ENCODE results near the gene NUDT15. TPM values are rescaled to one million over a fixed set of nuclear protein-coding genes. Genes with fewer than 3 reads are reported as not detected.

The NUDT15 gene
- total and polyA plus RNA-seq, 4 donors: 8.6 to 15.4 (median 10.9) TPM

- TF ChIP-seq CTCF (IDR thresholded peaks at IDR 0.05; ENCODE audit: control extremely low read depth, extremely low read depth): no peak
- H3K9ac ChIP-seq (ENCODE audit: insufficient read depth in 1 of 2, low read length in 2 of 2): no peak overlapping the region
- DNase-seq: no peak
- H3K27me3 ChIP-seq (ENCODE audit: control insufficient read depth in 3 of 3, insufficient read depth in 3 of 3, low read length in 2 of 3): no peaks in the 10 kb centered on the region
- H3K4me1 ChIP-seq (ENCODE audit: control insufficient read depth in 5 of 5, insufficient read depth in 5 of 5, low read length in 5 of 5): no peaks in the 10 kb centered on the region
- peaks cover 0 to 5% (median 1%) of the 10 kb centered on the region in 4 donors for H3K36me3 ChIP-seq (ENCODE audit: control insufficient read depth in 4 of 4, insufficient read depth in 4 of 4, low read length in 4 of 4)
- peaks cover 0 to 11% (median 0%) of the 10 kb centered on the region in 4 donors for H3K9me3 ChIP-seq (ENCODE audit: control insufficient read depth in 4 of 4, insufficient read depth in 3 of 4, low read length in 3 of 4)
- no peak overlapping the region for H3K4me3 ChIP-seq
- 91 to 94% methylated on average over 2 of the region's 2 CpGs for WGBS, 2 donors
- ATAC-seq (ENCODE audit: insufficient read depth, low FRiP score): no peak
- no peak overlapping the region for H3K27ac ChIP-seq (ENCODE audit: low read depth in 1 of 2, low read length in 1 of 2)
Measured at GRCh38 chr13:48029859-48030258, 7.7 kb upstream of the NUDT15 start.

- H3K27ac ChIP-seq (ENCODE audit: low read depth in 1 of 2, low read length in 1 of 2): peak overlapping the region in 1 of 2 donors; percentile 55
- no peaks in the 10 kb centered on the region for H3K9me3 ChIP-seq (ENCODE audit: control insufficient read depth in 4 of 4, insufficient read depth in 3 of 4, low read length in 3 of 4)
- H3K27me3 ChIP-seq (ENCODE audit: control insufficient read depth in 3 of 3, insufficient read depth in 3 of 3, low read length in 2 of 3): no peaks in the 10 kb centered on the region
- H3K4me3 ChIP-seq: no peak overlapping the region
- 97 to 100% methylated on average over 1 of the region's 1 CpG for WGBS, 2 donors
- H3K4me1 ChIP-seq (ENCODE audit: control insufficient read depth in 5 of 5, insufficient read depth in 5 of 5, low read length in 5 of 5): peaks cover 0 to 15% (median 2%) of the 10 kb centered on the region in 5 donors
- peaks cover 3 to 19% (median 6%) of the 10 kb centered on the region in 4 donors for H3K36me3 ChIP-seq (ENCODE audit: control insufficient read depth in 4 of 4, insufficient read depth in 4 of 4, low read length in 4 of 4)
- peak overlapping the region in 1 of 2 donors; percentile 98 for H3K9ac ChIP-seq (ENCODE audit: insufficient read depth in 1 of 2, low read length in 2 of 2)
- ATAC-seq (ENCODE audit: insufficient read depth, low FRiP score) (no peak), DNase-seq (no peak)
- no peak for TF ChIP-seq CTCF (IDR thresholded peaks at IDR 0.05; ENCODE audit: control extremely low read depth, extremely low read depth)
Measured at GRCh38 chr13:48038761-48039160, 1.2 kb downstream of the NUDT15 start.

- no peak overlapping the region for H3K27ac ChIP-seq (ENCODE audit: low read depth in 1 of 2, low read length in 1 of 2)
- DNase-seq: no peak
- no peaks in the 10 kb centered on the region for H3K9me3 ChIP-seq (ENCODE audit: control insufficient read depth in 4 of 4, insufficient read depth in 3 of 4, low read length in 3 of 4)
- no peak for ATAC-seq (ENCODE audit: insufficient read depth, low FRiP score)
- TF ChIP-seq CTCF (IDR thresholded peaks at IDR 0.05; ENCODE audit: control extremely low read depth, extremely low read depth): no peak
- H3K36me3 ChIP-seq (ENCODE audit: control insufficient read depth in 4 of 4, insufficient read depth in 4 of 4, low read length in 4 of 4): peaks cover 3 to 19% (median 6%) of the 10 kb centered on the region in 4 donors
- H3K4me1 ChIP-seq (ENCODE audit: control insufficient read depth in 5 of 5, insufficient read depth in 5 of 5, low read length in 5 of 5): peaks cover 0 to 15% (median 2%) of the 10 kb centered on the region in 5 donors
- no peak overlapping the region for H3K9ac ChIP-seq (ENCODE audit: insufficient read depth in 1 of 2, low read length in 2 of 2)
- no peaks in the 10 kb centered on the region for H3K27me3 ChIP-seq (ENCODE audit: control insufficient read depth in 3 of 3, insufficient read depth in 3 of 3, low read length in 2 of 3)
- H3K4me3 ChIP-seq: no peak overlapping the region
Measured at GRCh38 chr13:48040049-48040448, 2.5 kb downstream of the NUDT15 start.

GRCh38 chr13:48040896-48041295, 3.4 kb downstream of the NUDT15 start:
- 91 to 94% methylated on average over 1 of the region's 1 CpG for WGBS, 2 donors

More at GRCh38 chr13:48040896-48041295, 3.4 kb downstream of the NUDT15 start:
- no peak overlapping the region for H3K27ac ChIP-seq (ENCODE audit: low read depth in 1 of 2, low read length in 1 of 2)
- no peaks in the 10 kb centered on the region for H3K9me3 ChIP-seq (ENCODE audit: control insufficient read depth in 4 of 4, insufficient read depth in 3 of 4, low read length in 3 of 4)
- H3K9ac ChIP-seq (ENCODE audit: insufficient read depth in 1 of 2, low read length in 2 of 2): no peak overlapping the region
- H3K36me3 ChIP-seq (ENCODE audit: control insufficient read depth in 4 of 4, insufficient read depth in 4 of 4, low read length in 4 of 4): peaks cover 3 to 19% (median 6%) of the 10 kb centered on the region in 4 donors
- ATAC-seq (ENCODE audit: insufficient read depth, low FRiP score) (no peak), DNase-seq (no peak)
- H3K27me3 ChIP-seq (ENCODE audit: control insufficient read depth in 3 of 3, insufficient read depth in 3 of 3, low read length in 2 of 3): no peaks in the 10 kb centered on the region
- no peak overlapping the region for H3K4me3 ChIP-seq
- peaks cover 0 to 15% (median 2%) of the 10 kb centered on the region in 5 donors for H3K4me1 ChIP-seq (ENCODE audit: control insufficient read depth in 5 of 5, insufficient read depth in 5 of 5, low read length in 5 of 5)
- TF ChIP-seq CTCF (IDR thresholded peaks at IDR 0.05; ENCODE audit: control extremely low read depth, extremely low read depth): no peak
